A549 (cell line): ENCODE measurements around the gene ARF5. TPM values are rescaled to one million over a fixed set of nuclear protein-coding genes. Genes with fewer than 3 reads are reported as not detected.

ENCODE experiments used
- ATAC-seq, 2 experiments: fragments of 200-7000 bp in 1 of 2; fragments of >200 bp in 1 of 2; cut with Nextera tagmentation in 1 of 2; cut with Tn5 transposase in 1 of 2; 3 replicates each; pipeline versions ENCODE4 v1.8.0 to v1.9.1; 2018 to 2020; ENCODE audit warnings: mild to moderate bottlenecking in 1 of 2, moderate library complexity in 1 of 2
- CTCF ChIA-PET: fragments of 300-600 bp; sonication (Branson Sonifier 250); formaldehyde crosslinking; extraction: SDS; loops from one replicate; lab custom pipeline; 2021; ENCODE audit warnings: antibody characterized with exemption, inconsistent platforms; lab: Yijun Ruan, JAX
- POLR2A ChIA-PET: fragments of 350-600 bp; formaldehyde crosslinking; extraction: SDS; loops from one replicate; lab custom pipeline; 2021; ENCODE audit warnings: antibody characterized with exemption, inconsistent platforms; lab: Yijun Ruan, JAX
- DNase-seq, 2 experiments: peaks; one replicate each; pipeline versions ENCODE4 v3.0.0 to v3.0.0-alpha.2; 2011 to 2016; ENCODE audit warnings: low read depth in 1 of 2, low spot score in 1 of 2
- FAIRE-seq: peaks from 2 replicates; lab custom pipeline; 2011; peaks lifted over from hg19 to GRCh38; lab: Jason Lieb, UNC
- H3K27ac ChIP-seq, 2 experiments: fragments of >200 bp; sonication (Bioruptor Twin); formaldehyde crosslinking; 3 replicates each; pipeline ENCODE4 v1.5.1; 2016 to 2017
- H3K4me1 ChIP-seq: fragments of >200 bp; sonication (Bioruptor Twin); formaldehyde crosslinking; 3 replicates; pipeline ENCODE4 v1.6.1; 2016
- H3K4me2 ChIP-seq: fragments of >200 bp; sonication (Bioruptor Twin); formaldehyde crosslinking; 3 replicates; pipeline ENCODE4 v1.6.1; 2016
- H3K4me3 ChIP-seq: fragments of >200 bp; sonication (Bioruptor Twin); formaldehyde crosslinking; 3 replicates; pipeline ENCODE4 v1.5.1; 2016
- H3K9me3 ChIP-seq: fragments of >200 bp; sonication (Bioruptor Twin); formaldehyde crosslinking; 3 replicates; pipeline ENCODE4 v1.6.1; 2016
- BHLHE40 ChIP-seq: IDR thresholded peaks from 2 replicates; pipeline ENCODE4 v1.6.1; 2012; ENCODE audit warnings: low read depth, low read length, inconsistent platforms
- CBX2 ChIP-seq: fragments of 200-600 bp; sonication (generic); IDR thresholded peaks from 2 replicates; pipeline ENCODE4 v1.6.1; 2016; ENCODE audit warnings: low read depth, mild to moderate bottlenecking, borderline replicate concordance
- CHD4 ChIP-seq: fragments of 200-600 bp; sonication (generic); IDR thresholded peaks from 2 replicates; pipeline ENCODE4 v1.6.1; 2016; ENCODE audit warnings: antibody characterized with exemption, mild to moderate bottlenecking, borderline replicate concordance
- EHMT2 ChIP-seq: fragments of 200-600 bp; sonication (generic); IDR thresholded peaks from 2 replicates; pipeline ENCODE4 v1.6.1; 2016; ENCODE audit warnings: antibody characterized with exemption, low read depth, mild to moderate bottlenecking, moderate library complexity
- EP300 ChIP-seq, 2 experiments: fragments of >200 bp; sonication (Bioruptor Twin); formaldehyde crosslinking; IDR thresholded peaks; 2 replicates in 1 of 2; 3 replicates in 1 of 2; pipeline ENCODE4 v1.6.1; 2016 to 2017
- ESRRA ChIP-seq: fragments of 150-350 bp; IDR thresholded peaks from 2 replicates; pipeline ENCODE4 v1.6.1; 2014; ENCODE audit warnings: mild to moderate bottlenecking, low read length, borderline replicate concordance
- FOSB ChIP-seq: fragments of 250-450 bp; sonication (Bioruptor Pico); IDR thresholded peaks from 2 replicates; pipeline ENCODE4 v1.5.0; 2020; ENCODE audit warnings: mild to moderate bottlenecking, moderate library complexity
- HDAC2 ChIP-seq: fragments of 200-600 bp; sonication (generic); IDR thresholded peaks from 2 replicates; pipeline ENCODE4 v1.6.1; 2016
- HEYL ChIP-seq: fragments of 250-450 bp; sonication (Bioruptor Pico); IDR thresholded peaks from 2 replicates; pipeline ENCODE4 v1.8.0; 2021; ENCODE audit warnings: mild to moderate bottlenecking, moderate library complexity
- MAZ ChIP-seq: fragments of 150-350 bp; IDR thresholded peaks from 2 replicates; pipeline ENCODE4 v1.6.1; 2014; ENCODE audit warnings: antibody characterized with exemption, low read depth, low read length, borderline replicate concordance
- NFE2L2 ChIP-seq: fragments of 150-350 bp; conservative IDR thresholded peaks from 2 replicates; pipeline ENCODE4 v1.6.1; 2014; ENCODE audit warnings: low read length
- NPAS2 ChIP-seq: fragments of 250-450 bp; sonication (Bioruptor Pico); IDR thresholded peaks from 2 replicates; pipeline ENCODE4 v1.8.0; 2022; ENCODE audit warnings: mild to moderate bottlenecking, moderate library complexity, borderline replicate concordance
- PHF8 ChIP-seq: fragments of 200-600 bp; sonication (generic); IDR thresholded peaks from 2 replicates; pipeline ENCODE4 v1.6.1; 2016; ENCODE audit warnings: low read depth, mild to moderate bottlenecking, antibody characterized with exemption, moderate library complexity, borderline replicate concordance
- RAD21 ChIP-seq, 2 experiments: fragments of >200 bp in 1 of 2; sonication (Bioruptor Twin) in 1 of 2; formaldehyde crosslinking in 1 of 2; IDR thresholded peaks in 1 of 2; conservative IDR thresholded peaks in 1 of 2; 2 replicates in 1 of 2; 3 replicates in 1 of 2; pipeline ENCODE4 v1.6.1; 2012 to 2018; ENCODE audit warnings: inconsistent platforms in 1 of 2
- SREBF2 ChIP-seq: fragments of 450-650 bp; IDR thresholded peaks from 2 replicates; pipeline ENCODE4 v1.6.1; 2014; ENCODE audit warnings: mild to moderate bottlenecking, moderate library complexity
- TFCP2L1 ChIP-seq: fragments of 250-450 bp; sonication (Bioruptor Pico); IDR thresholded peaks from 2 replicates; pipeline ENCODE4 v1.5.0; 2021; ENCODE audit warnings: mild to moderate bottlenecking
- USF2 ChIP-seq: fragments of 450-650 bp; IDR thresholded peaks from 2 replicates; pipeline ENCODE4 v1.6.1; 2014; ENCODE audit warnings: antibody characterized with exemption
- ZC3H11A ChIP-seq: fragments of 450-650 bp; IDR thresholded peaks from 2 replicates; pipeline ENCODE4 v1.6.1; 2014; ENCODE audit warnings: antibody characterized with exemption, mild to moderate bottlenecking
- ZFP36 ChIP-seq: fragments of 450-650 bp; IDR thresholded peaks from 2 replicates; pipeline ENCODE4 v1.6.1; 2014; ENCODE audit warnings: borderline replicate concordance; ENCODE audit not compliant: partially characterized antibody
- WGBS: methylation state at CpG from one replicate; pipeline ENCODE4 v1.1.6; 2017; ENCODE audit errors: missing lambda C conversion rate; 5-methylcytosine and 5-hydroxymethylcytosine counted together
- polyA plus RNA-seq, 4 experiments: library from polyadenylated mRNA; depleted of rRNA in 3 of 4; stranded (reverse); fragments of >200 nt; fragmentation: RNase III in 1 of 4; extraction: RNeasy Plus Mini Kit Qiagen cat#74134 plus additional on column Dnase treatment in 1 of 4; gene quantifications; 2 replicates in 3 of 4; 3 replicates in 1 of 4; pipeline ENCODE4 v1.2.3, GENCODE V29; 2011 to 2017
- TF ChIP-seq, protein P1 (sequence below): fragments of 250-450 bp; sonication (Bioruptor Pico); IDR thresholded peaks from 2 replicates; pipeline ENCODE4 v1.5.0; 2020; ENCODE audit warnings: low read depth, mild to moderate bottlenecking, moderate library complexity
- TF ChIP-seq, protein P2 (sequence below): fragments of 150-350 bp; IDR thresholded peaks from 2 replicates; pipeline ENCODE4 v1.6.1; 2014; ENCODE audit warnings: low read depth, mild to moderate bottlenecking, low read length

ARF5 gene
- polyA plus RNA-seq, 2 of the 4 experiments (the other 2 are of a cell fraction): 163 to 172 TPM

- CTCF ChIA-PET: interaction anchor here (1.2 kb wide), 1 partner anchor 127 kb away, joined by 3 read pairs; no protein-coding TSS in a partner anchor
- DNase-seq (no peak), ATAC-seq (no peak), FAIRE-seq (no peak)
- H3K4me3 ChIP-seq: no peak overlapping the region
- no peaks in the 10 kb centered on the region for H3K9me3 ChIP-seq
- no peak overlapping the region for H3K4me2 ChIP-seq
- H3K27ac ChIP-seq: no peak overlapping the region
- H3K4me1 ChIP-seq: peaks cover 12% of the 10 kb centered on the region
- TF ChIP-seq CBX2 (no peak), SREBF2 (no peak), TFCP2L1 (CRISPR knock-in tag) (no peak), HDAC2 (no peak), BHLHE40 (no peak), MAZ (no peak), EHMT2 (no peak), PHF8 (no peak), RAD21 (conservative IDR thresholded peaks at IDR 0.05 in 1 of 2, IDR thresholded peaks at IDR 0.05 in 1 of 2) (no peak), CHD4 (no peak)
- TF ChIP-seq, protein P1, sequence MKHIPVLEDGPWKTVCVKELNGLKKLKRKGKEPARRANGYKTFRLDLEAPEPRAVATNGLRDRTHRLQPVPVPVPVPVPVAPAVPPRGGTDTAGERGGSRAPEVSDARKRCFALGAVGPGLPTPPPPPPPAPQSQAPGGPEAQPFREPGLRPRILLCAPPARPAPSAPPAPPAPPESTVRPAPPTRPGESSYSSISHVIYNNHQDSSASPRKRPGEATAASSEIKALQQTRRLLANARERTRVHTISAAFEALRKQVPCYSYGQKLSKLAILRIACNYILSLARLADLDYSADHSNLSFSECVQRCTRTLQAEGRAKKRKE (CRISPR knock-in tag): no peak
- POLR2A ChIA-PET: no interaction called here
These were observed 7.6 kb upstream of the ARF5 start for GRCh38 chr7:127580612-127581011.

- no peak overlapping the region for H3K4me3 ChIP-seq
- no peak for ATAC-seq
- FAIRE-seq: no peak
- no peak for TF ChIP-seq ZFP36
- no peak for TF ChIP-seq FOSB
- TF ChIP-seq, protein P2, sequence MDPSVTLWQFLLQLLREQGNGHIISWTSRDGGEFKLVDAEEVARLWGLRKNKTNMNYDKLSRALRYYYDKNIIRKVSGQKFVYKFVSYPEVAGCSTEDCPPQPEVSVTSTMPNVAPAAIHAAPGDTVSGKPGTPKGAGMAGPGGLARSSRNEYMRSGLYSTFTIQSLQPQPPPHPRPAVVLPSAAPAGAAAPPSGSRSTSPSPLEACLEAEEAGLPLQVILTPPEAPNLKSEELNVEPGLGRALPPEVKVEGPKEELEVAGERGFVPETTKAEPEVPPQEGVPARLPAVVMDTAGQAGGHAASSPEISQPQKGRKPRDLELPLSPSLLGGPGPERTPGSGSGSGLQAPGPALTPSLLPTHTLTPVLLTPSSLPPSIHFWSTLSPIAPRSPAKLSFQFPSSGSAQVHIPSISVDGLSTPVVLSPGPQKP: no peak
- TF ChIP-seq HEYL (CRISPR knock-in tag): no peak
- TF ChIP-seq NFE2L2: no peak
- TF ChIP-seq NPAS2 (CRISPR knock-in tag): no peak
- no peak for TF ChIP-seq EP300 (IDR thresholded peaks at IDR 0.05)
- 100% methylated on average over 1 of the region's 1 CpG for WGBS
- CTCF ChIA-PET: interaction anchor here (1.2 to 1.8 kb wide), 2 partner anchors 126 to 628 kb away, joined by 3 to 8 read pairs; no protein-coding TSS in a partner anchor
- POLR2A ChIA-PET: no interaction called here
- peaks cover 12% of the 10 kb centered on the region for H3K4me1 ChIP-seq
- H3K9me3 ChIP-seq: no peaks in the 10 kb centered on the region
- DNase-seq: no peak
- no peak overlapping the region for H3K4me2 ChIP-seq
- no peak overlapping the region for H3K27ac ChIP-seq
These were observed 6.5 kb upstream of the ARF5 start for GRCh38 chr7:127581716-127582115.

GRCh38 chr7:127582361-127582760 lies 5.8 kb upstream of the ARF5 start:
- H3K27ac ChIP-seq: no peak overlapping the region
- H3K4me3 ChIP-seq: no peak overlapping the region
- no peak for ATAC-seq
- POLR2A ChIA-PET: no interaction called here
- no peaks in the 10 kb centered on the region for H3K9me3 ChIP-seq
- no peak for FAIRE-seq
- peaks cover 12% of the 10 kb centered on the region for H3K4me1 ChIP-seq
- WGBS: 94% methylated on average over 6 of the region's 14 CpGs
- DNase-seq: no peak
- no peak for TF ChIP-seq USF2
- TF ChIP-seq ESRRA: no peak
- no peak for TF ChIP-seq ZC3H11A
- CTCF ChIA-PET: interaction anchor here (1.3 to 1.8 kb wide), 2 partner anchors 235 to 627 kb away, joined by 5 to 8 read pairs; no protein-coding TSS in a partner anchor
- no peak overlapping the region for H3K4me2 ChIP-seq
